Measurements from ENCODE around the gene ATP6AP1. TPM values are rescaled to one million over a fixed set of nuclear protein-coding genes. Genes with fewer than 3 reads are reported as not detected.

Gene ATP6AP1
- total RNA-seq, 1 experiment from 2014 or later: 48.9 TPM

DNA sequence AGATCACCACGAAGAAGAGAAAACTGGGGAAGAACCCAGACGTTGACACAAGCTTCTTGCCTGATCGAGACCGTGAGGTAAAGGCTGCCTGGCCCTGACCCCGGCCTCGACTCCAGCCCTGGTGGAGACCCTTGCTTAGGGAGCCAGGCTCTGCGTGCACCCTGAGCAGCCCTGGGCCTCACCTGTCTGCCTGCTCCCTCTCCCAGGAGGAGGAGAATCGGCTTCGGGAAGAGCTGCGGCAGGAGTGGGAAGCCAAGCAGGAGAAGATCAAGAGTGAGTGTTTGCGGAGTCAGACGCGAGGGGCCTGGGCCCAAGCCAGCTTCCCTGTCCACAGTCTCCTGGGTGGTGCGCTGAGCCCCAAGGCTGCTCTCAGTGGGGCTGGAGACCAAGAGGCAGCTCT is 20.0 kb downstream of the ATP6AP1 start:
- DNase-seq (ENCODE audit: low read depth): no peak

DNA sequence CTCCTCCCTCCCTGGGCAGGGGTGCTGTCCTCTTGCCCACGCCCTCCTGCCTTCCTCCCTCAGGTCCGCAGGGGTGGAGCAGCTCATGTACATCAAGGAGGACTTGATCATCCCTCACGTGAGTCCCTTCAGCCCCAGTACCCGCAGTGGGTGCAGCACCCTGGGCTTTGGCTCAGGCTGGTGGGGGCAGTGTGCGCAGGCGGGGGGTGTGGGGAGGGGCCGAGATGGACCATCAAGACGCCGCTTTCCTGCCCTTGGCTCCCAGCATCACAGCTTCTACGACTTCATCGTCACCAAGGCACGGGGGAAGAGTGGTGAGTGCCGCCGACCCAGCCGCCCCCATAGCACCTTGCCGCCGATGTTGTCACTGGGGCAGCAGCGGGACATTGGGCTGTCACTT is 21.1 kb downstream of the ATP6AP1 start:
- DNase-seq (ENCODE audit: low read depth): no peak

DNA sequence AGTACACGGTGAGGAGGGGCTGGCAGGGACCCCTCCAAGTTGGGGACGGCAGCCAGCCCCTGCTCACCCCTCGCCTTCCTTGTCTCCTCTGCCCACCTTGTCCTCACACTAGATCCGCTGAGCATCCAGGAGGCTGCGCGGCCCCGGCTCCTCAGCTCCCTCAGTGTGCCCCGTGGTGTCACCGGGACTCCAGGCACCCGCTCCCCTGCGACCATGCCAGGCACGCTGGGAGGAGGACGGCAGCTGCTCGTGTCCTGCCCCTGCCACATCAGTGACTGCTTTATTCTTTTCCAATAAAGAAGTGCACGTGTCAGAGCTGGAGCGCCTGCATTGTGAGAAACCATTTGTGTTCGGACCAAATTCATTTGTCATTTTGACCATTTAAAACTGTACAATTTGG is 21.8 kb downstream of the ATP6AP1 start:
- DNase-seq (ENCODE audit: low read depth): no peak

DNA sequence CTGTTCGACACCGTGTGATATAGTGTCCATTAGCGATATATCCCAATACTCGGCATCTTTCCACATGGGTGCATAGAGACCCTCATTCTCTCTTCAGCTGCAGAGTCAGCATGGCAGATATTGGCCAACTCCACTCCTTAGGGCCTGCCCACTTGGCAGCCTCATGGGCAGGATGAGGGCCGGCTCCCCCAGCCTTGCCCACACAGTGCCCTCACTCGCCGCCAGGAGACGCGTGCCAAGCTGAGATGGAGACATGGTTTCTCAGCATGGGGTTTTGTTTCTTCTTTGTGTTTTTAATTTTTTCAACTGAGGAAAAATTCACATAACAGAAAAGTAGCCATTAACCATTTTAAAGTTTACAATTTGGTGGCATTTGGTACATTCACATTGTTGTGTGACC is 24.3 kb downstream of the ATP6AP1 start:
- no peak for DNase-seq (ENCODE audit: low read depth)

DNA sequence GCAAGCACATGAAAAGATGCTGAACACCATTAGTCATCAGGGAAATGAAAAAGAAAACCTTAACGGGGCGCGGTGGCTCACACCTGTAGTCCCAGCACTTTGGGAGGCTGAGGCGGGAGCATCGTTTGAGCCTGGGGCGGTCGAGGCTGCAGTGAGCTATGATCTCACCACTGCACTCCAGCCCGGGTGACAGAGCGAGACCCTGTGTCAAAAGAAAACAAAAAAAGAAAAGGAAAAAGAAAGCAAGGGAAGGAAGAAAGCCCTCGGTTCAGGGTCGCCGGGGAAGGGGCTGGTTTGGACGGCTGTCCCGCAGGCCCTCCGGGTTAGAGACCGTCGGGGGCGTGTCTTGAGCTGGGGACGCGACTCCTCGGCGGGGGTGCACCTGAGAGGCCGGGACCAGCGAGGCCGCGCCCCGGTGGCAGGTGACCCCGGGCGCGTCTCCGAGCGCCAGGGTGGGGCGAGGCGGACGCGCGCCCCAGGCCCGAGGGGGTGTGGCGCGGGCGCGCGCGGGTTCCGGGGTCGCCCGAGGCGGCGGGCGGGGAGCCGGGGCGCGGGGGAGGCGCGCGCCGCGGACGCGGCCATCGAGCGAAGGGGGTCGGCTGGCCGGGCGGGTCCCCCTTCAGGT is 29.1 kb downstream of the ATP6AP1 start:
- DNase-seq (ENCODE audit: low read depth): no peak

DNA sequence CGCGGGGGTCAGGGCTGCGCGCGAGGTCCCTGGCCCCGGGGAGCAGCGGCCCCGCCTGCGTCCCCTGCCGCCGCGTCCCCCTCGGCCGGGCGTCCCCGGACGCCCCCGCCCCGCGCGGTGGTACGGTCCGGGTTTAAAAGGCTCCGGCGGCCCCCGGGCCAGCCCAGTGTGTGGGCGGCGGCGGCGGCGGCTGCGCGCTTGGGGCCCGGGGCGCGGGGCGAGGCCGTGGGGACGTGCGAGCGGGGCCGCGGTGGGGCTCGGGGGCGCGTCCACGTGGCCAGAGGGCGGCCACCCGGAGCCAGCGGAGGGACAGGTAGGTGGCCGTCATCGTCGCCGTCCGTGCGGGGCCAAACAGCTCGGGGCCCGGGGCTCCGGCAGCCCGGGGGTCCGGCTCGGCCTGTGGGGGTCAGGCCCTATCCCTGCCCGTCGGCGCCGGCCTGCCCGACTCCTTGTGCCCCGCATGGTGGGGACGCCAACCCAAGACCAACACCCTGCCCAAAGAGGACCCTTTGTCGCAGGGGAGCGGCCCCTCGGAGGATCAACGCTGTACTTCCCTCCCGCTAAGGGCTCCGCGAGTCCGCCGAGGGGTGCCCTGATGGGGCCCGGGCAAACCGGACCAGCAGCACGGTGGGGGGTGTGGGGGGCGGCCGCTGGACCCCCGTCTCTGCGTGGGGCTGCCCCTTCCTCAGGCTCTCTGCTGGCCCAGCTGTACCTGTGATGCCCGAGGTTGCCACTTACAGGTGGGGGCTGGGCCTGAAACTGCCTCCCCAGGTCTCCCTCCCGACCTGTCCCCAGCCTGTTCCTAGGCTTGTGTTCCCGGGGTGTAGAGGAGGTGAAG is 29.9 kb downstream of the ATP6AP1 start, which contains the start of gene PLXNA3:
PLXNA3 (plus strand) TSS at position 166 of the 838 bp plus-strand sequence. CDS start 1,903 bp downstream, outside the sequence.
- DNase-seq (ENCODE audit: low read depth): no peak

DNA sequence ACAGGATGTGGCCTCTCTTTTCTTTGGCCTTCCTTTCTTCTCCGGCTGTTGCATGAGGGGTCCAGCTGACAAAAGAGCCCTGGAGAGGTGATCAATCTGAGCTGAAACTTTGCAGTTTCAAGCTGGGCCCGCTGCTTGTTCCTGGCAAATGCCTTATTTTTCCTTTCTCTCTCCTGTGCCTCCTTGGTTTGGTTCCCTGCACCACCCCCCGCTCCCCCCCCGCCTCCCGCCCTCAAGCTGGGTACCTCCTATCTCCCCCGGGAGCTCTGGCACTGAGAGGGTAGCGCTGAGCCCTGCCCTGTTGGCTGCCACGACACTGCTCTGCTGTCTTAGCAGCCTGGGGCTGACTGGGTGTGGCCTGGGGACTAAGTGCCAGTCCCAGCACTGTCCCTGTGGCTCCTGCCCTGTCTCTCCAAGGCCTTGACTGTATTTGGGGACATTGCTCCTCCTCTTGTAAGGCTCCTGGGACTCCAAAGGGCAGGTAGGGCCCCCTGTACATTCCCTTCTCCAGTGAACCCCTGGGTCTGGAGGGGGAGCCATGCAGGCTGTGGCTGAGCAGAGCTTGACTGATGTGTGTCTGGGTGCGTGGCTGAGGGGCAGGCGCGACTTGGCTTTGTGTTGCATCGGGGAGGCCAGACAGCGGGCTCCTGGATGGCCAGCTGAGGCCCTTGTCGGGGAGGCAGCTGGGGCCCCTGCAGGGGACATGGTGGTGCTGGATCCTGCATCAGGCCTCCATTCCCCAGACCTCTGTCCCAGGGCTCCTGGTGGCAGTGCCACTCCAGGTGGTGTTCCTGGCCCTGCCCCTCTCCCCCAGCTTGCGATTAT is 30.7 kb downstream of the ATP6AP1 start:
- DNase-seq (ENCODE audit: low read depth): no peak

DNA sequence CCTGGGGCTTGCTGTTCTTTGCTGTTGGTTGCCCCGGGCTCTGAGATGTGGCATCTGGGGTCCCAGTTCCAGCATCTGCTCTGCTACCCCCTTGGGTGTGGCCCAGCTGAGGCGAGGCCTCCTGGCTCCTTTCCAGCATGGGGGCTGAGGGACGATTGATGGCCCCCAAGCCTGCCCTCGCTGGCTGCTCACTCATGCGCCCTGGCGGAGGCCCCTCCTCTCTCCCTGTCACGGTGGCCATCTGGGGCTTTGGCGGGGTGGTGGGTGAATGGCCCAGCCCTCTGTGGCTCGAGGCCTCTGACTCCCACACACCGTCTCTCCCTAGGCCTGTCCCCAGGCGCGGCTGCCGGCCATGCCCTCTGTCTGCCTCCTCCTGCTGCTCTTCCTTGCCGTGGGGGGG is 31.4 kb downstream of the ATP6AP1 start:
- no peak for DNase-seq (ENCODE audit: low read depth)

DNA sequence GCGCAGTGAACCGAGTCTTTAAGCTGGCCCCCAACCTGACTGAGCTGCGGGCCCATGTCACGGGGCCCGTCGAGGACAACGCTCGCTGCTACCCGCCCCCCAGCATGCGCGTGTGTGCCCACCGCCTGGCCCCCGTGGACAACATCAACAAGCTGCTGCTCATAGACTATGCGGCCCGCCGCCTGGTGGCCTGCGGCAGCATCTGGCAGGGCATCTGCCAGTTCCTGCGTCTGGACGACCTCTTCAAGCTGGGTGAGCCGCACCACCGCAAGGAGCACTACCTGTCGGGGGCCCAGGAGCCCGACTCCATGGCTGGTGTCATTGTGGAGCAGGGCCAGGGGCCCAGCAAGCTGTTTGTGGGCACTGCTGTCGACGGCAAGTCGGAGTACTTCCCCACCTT is 31.8 kb downstream of the ATP6AP1 start:
- no peak for DNase-seq (ENCODE audit: low read depth)

DNA sequence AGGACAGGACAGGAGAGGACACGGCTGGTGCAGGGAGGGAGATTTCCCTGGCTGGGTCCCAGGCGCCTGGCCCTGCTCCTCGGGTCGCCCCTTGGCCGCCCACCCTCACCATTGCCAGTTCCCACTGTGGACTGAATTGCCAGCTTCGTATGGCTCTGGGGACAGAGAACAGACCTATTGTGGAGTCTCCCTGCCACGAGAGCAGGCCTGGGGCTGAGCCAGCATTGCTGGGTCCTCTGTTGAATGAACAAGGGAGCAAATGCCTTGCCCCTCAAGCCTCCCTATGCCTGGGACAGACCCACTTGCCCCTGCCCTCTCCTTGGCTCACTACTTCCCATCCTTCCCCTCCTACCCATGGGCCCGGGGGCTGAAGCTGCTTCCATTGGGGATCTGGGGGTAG is 33.9 kb downstream of the ATP6AP1 start:
- no peak for DNase-seq (ENCODE audit: low read depth)

DNA sequence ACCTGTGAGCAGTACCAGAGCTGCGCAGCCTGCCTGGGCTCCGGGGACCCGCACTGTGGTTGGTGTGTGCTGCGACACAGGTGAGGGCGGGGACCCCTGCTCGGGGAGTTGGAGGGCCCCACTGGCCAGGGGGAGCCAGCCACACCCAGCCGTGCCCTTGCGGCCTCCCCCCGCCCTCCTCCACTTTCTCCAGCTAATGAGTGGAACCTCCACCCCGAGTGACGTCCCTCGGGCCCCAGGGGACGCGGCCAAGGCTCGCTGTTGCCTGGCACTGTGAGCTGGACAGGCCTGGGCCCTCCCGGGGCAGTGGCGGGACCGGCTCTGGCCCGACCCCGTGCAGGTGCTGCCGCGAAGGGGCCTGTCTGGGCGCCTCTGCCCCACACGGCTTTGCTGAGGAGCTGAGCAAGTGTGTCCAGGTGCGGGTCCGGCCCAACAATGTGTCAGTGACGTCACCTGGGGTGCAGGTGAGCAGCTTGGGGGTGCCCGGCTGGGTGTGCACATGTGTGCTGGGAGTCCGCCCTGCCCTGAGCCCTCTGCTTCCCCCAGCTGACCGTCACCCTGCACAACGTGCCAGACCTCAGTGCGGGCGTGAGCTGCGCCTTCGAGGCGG is 35.2 kb downstream of the ATP6AP1 start:
- DNase-seq (ENCODE audit: low read depth): no peak

DNA sequence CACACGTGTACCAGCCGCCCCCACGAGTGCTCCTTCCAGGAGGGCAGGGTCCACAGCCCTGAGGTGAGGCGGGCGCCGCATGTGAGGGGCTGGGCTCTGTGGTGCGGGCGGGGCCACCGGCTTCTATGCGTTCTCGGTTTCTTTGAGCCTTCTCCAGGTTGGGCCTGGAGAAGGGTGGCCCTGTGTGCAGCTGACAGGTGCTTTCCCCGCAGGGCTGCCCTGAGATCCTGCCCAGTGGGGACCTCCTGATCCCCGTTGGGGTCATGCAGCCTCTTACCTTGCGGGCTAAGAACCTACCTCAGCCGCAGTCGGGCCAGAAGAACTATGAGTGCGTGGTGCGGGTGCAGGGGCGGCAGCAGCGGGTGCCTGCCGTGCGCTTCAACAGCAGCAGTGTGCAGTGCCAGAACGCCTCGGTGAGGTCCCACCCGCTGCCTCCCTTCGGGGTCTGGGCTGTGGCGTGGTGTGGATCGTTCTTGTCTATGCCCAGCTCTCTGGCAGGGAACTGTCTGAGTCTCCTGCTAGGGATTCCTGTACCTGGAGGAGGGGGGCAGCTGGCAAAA is 36.4 kb downstream of the ATP6AP1 start:
- no peak for DNase-seq (ENCODE audit: low read depth)

DNA sequence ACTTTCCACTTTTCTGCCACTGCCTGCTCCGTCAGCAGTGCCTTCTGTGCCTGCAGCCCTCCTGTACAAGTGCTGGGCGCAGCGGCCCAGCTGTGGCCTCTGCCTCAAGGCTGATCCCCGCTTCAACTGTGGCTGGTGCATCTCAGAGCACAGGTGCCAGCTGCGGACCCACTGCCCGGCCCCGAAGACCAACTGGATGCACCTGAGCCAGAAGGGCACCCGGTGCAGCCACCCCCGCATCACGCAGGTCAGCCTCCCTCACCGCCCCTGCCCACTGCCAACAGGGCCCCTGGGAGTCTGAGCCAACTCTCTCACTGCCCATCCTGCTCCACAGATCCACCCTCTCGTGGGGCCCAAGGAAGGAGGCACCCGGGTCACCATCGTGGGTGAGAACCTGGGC is 37.1 kb downstream of the ATP6AP1 start:
- no peak for DNase-seq (ENCODE audit: low read depth)

DNA sequence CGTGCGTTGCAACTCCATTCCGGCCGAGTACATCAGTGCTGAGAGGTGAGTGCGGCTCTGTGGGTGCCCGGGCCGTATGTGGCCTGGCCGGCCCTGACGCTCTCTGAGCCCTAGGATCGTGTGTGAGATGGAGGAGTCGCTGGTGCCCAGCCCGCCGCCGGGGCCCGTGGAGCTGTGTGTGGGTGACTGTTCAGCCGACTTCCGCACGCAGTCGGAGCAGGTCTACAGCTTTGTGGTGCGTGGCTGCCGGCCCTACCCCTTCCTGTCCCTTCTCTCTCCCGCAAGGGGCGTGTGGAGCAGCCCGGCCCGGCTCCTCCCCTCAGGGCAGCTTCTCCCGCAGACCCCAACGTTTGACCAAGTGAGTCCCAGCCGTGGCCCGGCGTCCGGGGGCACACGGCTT is 37.6 kb downstream of the ATP6AP1 start:
- DNase-seq (ENCODE audit: low read depth): no peak

DNA sequence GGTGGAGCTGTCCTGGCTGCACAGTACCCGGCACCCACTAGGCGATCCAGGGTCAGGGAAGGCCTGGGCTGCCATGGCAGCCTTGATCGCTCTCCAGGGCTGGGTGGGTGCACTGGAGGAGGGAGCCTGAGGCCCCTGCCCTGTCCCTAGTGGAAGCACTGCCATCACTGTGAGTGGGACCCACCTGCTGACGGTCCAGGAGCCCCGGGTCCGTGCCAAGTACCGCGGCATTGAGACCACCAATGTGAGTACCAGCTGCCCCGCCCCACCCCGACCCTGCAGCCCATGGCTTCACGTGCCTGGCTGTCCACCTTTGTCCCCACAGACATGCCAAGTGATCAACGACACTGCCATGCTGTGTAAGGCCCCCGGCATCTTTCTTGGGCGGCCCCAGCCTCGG is 38.4 kb downstream of the ATP6AP1 start:
- DNase-seq (ENCODE audit: low read depth): no peak

DNA sequence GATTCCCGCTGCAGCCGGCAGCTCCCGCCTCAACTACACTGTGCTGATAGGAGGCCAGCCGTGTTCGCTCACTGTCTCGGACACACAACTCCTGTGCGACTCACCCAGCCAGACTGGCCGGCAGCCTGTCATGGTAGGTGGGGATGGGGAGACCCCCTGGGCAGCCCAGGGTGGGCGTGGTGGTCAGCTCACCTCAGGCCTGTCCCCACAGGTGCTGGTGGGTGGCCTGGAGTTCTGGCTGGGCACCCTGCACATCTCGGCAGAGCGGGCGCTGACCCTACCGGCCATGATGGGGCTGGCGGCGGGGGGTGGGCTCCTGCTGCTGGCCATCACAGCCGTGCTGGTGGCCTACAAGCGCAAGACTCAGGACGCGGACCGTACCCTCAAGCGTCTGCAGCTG is 39.1 kb downstream of the ATP6AP1 start:
- DNase-seq (ENCODE audit: low read depth): no peak

DNA sequence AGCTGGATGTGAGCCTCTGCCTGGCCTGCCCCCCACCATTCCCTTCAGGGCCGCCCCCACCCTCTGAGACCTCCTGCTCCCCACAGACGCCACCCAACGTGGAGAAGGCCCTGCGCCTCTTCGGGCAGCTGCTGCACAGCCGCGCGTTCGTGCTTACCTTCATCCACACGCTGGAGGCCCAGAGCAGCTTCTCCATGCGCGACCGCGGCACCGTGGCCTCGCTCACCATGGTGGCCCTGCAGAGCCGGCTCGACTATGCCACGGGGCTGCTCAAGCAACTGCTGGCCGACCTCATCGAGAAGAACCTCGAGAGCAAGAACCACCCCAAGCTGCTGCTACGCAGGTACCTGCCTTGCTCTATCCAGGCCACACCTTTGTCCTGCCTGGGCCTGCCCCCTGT is 39.7 kb downstream of the ATP6AP1 start:
- no peak for DNase-seq (ENCODE audit: low read depth)

DNA sequence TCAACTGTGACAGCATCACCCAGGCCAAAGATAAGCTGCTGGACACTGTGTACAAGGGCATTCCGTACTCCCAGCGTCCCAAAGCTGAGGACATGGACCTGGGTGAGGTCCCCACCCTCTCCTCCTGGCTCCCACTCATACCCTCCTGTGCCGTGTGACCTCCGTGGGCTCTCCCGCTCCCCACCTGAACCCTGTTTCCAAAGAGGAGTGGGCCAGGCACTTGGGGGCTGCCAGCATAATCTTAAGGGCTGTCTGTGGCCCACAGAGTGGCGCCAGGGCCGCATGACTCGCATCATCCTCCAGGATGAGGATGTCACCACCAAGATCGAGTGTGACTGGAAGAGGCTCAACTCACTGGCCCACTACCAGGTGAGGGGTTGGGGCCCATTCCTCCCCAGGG is 40.6 kb downstream of the ATP6AP1 start:
- no peak for DNase-seq (ENCODE audit: low read depth)

DNA sequence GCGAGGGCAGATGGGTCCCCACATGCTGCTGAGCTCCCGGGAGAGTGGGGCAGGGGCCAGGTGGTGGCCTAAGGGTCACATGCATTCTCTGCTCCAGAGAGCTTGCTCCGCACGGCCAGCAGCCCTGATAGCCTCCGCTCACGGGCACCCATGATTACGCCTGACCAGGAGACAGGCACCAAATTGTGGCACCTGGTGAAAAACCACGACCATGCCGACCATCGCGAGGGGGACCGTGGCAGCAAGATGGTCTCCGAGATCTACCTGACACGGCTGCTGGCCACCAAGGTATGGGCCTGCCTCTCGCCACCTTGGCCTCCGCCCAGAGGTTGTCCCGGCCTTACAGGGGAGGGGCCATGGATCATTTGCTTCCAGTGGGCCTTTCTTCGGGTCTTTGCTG is 41.4 kb downstream of the ATP6AP1 start:
- DNase-seq (ENCODE audit: low read depth): no peak

DNA sequence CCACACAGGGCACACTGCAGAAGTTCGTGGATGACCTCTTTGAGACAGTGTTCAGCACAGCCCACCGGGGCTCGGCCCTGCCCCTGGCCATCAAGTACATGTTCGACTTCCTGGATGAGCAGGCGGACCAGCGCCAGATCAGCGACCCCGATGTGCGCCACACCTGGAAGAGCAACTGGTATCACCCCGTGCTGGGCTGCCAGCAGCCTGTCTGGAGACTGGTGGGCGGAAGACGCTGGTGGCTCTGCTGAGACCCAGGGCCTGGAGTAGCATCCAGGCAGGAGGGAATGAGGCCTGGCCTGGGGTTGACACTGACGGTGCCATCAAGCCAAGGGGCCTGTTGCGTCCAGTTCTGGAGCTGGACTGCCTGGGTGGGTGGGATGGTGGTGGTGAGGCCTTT is 42.0 kb downstream of the ATP6AP1 start:
- no peak for DNase-seq (ENCODE audit: low read depth)

DNA sequence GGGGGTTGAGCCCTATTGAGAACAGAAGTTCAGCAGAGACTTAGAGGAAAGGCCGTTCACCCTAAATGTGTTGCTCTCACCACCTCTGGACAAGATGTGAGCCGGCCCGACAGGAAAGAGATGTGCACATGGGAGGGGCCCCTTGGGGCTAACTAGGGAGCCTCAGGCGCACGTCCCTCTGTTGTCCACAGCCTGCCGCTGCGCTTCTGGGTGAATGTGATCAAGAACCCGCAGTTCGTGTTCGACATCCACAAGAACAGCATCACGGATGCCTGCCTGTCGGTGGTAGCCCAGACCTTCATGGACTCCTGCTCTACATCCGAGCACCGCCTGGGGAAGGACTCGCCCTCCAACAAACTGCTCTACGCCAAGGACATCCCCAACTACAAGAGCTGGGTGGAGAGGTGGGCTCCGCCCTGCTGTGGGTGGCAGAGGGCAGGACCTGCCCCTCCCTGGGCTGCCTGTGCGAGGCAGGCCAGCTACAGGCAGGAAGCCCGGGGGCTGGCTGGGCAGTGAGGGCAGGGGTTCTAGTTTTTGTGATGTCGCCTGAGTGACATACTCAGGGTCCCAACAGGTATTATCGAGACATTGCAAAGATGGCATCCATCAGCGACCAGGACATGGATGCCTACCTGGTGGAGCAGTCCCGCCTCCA is 42.6 kb downstream of the ATP6AP1 start:
- no peak for DNase-seq (ENCODE audit: low read depth)

Data from LHCN-M2 (cell line).